IPS-18c (cell line): ENCODE data around the gene TAOK2.

Experiments
- H3K4me3 ChIP-seq: 2 replicates; pipeline ENCODE4 v1.7.0; 2013; ENCODE audit warnings: low read depth, mild to moderate bottlenecking, low read length, moderate library complexity; ENCODE audit not compliant: insufficient read depth
- H3K9me3 ChIP-seq: one replicate; pipeline ENCODE4 v1.6.1; 2013; ENCODE audit warnings: mild to moderate bottlenecking, low read length, moderate library complexity; ENCODE audit not compliant: control insufficient read depth, insufficient read depth

Gene TAOK2

DNA sequence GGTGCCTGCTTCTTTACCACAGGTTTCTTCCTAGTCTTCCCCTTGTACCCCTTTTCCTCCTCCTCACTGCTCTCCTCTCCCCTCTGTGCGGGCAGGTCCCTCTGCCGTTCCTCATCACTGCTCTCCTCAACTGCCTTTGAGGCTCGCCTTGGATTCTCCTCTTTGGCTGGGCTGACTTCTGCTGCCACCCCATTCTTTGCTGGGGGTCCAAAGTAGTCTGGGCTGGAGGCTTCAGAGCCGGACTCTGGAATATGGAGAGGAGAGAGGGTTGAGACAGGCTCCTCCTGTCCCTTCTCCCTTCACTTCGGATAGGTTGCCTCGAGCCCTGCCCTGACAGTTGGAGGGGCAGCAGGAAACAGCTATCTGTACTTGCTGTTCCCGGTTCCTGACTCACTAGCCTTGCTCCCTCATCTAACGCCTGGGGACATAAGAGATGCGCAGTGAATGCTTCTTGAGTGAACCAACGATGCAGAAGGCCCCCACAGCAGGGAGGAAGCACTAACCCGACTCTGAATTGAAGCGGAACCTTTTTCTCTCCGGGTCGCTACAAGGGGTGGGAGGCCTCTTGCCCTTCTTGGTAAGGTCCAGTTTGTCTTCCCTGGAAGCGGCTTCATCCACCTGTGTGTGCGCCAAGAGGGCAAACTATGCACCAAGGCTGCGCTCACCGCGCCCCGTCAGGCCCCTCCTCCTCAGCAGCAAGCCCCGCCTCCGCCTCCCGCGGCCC lies 21.1 kb downstream of the TAOK2 start:
- peak overlapping the region; percentile 99 for H3K4me3 ChIP-seq
- no peaks in the 10 kb centered on the region for H3K9me3 ChIP-seq

- Histone ChIP-seq H3K9me3 (no peaks in the 10 kb centered on the region), H3K4me3 (peak within 1 kb of the TSS; percentile 99)
These were observed 21.7 kb downstream of the TAOK2 start, which contains the start of gene HIRIP3 for GRCh38 chr16:29995324-29995910. TSS of gene HIRIP3 (minus strand) at chr16:29995617. CDS start at chr16:29995605, 12 bp downstream.

- Histone ChIP-seq H3K9me3 (no peaks in the 10 kb centered on the region), H3K4me3 (peak within 1 kb of the TSS; percentile 99)
These were observed 22.5 kb downstream of the TAOK2 start, which contains the start of gene INO80E for GRCh38 chr16:29995911-29996765. TSS of gene INO80E (plus strand) at chr16:29996241. CDS start at chr16:29996311, 70 bp downstream.

DNA sequence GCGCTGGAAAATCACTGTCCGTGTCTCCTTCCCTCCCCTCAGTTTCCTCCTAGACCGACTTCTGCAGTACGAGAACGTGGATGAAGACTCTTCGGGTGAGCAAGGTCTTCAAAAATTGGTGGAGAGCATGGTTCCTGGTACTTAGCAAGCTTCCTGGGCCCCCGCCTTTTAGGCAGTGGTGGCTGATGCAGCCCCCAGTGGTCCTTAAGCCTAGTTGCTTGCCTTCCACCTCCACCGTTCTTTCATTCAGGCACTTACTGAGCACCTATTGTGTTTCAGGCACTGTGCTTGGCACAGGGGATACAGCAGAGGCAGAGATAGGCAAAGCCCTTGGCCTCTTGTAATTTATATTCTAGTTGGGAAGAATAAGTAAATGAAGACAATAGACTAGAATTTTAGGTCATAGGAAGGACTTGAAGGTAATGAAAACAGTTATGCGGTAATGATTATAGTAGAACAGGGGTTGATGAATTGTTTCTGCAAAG lies 23.1 kb downstream of the TAOK2 start:
- Histone ChIP-seq H3K4me3 (peak overlapping the region; percentile 99), H3K9me3 (no peaks in the 10 kb centered on the region)

DNA sequence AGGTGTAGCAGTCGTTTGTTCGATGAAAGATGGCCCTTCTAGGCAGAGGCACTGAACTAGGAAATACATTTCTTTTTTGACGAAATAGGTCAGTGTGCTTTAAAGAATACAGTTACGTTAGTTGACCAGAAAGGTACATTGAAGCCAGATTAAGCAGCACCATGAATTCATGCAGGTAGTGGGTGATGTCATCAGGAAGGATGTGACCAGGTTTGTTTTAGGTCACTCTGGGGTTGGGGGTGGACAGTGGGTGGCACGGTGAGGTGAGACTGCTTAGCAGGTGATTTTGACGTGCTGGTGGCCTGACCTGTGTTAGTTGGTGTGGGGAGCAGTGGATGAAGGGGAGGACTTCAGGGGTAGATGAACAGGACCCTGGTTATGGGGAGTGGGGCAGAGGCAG lies 25.9 kb downstream of the TAOK2 start:
- H3K4me3 ChIP-seq: no peak overlapping the region
- H3K9me3 ChIP-seq: no peaks in the 10 kb centered on the region

GRCh38 chr16:30000735-30001631 lies 27.3 kb downstream of the TAOK2 start:
- Histone ChIP-seq H3K4me3 (no peak overlapping the region; the same call in 1 of the 2 replicates), H3K9me3 (no peaks in the 10 kb centered on the region)

DNA sequence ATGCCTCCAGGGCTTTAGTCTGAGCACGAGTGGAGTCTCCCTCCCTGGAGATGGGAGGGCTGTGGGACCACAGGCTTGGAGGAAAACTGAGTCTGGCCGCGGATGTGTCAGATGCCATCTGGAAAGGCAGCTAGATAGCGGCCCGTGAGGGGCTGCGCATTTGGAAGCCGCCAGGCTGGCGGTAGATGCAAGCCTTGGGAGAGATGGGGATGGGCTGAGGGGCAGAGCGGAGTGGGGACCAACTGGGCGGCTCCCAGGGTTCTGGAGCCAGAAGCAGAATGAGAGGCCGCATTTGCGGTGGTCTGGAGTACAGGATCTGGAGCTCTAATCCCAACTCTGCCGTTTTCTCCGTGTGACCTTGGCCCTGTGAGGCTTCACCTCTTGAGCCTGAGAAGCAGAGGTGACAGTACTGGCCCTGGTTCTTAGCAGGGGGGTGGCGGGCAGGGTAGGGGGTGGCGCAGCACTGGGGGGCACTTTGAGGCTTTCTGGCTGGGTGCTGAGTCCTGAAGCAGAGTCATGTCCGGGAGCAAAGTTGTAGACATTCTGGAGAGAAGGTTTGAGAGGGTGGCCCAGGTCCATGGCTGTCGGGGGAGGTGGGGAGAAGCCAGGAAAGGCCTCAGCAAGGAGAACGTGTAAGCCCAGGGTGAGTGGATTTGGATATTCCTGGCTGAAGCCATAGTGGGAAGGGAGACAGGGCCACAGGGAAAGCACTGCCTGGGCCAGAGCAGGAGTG lies 29.1 kb downstream of the TAOK2 start:
- no peak overlapping the region for H3K4me3 ChIP-seq

GRCh38 chr16:30003670-30004423 lies 30.2 kb downstream of the TAOK2 start:
- Histone ChIP-seq H3K4me3 (no peak overlapping the region), H3K9me3 (no peaks in the 10 kb centered on the region)

More for the DNA sequence above, 29.1 kb downstream of the TAOK2 start:
- no peaks in the 10 kb centered on the region for H3K9me3 ChIP-seq

- H3K4me3 ChIP-seq: no peak overlapping the region
- no peaks in the 10 kb centered on the region for H3K9me3 ChIP-seq
These were observed 30.7 kb downstream of the TAOK2 start for GRCh38 chr16:30004424-30004776.

DNA sequence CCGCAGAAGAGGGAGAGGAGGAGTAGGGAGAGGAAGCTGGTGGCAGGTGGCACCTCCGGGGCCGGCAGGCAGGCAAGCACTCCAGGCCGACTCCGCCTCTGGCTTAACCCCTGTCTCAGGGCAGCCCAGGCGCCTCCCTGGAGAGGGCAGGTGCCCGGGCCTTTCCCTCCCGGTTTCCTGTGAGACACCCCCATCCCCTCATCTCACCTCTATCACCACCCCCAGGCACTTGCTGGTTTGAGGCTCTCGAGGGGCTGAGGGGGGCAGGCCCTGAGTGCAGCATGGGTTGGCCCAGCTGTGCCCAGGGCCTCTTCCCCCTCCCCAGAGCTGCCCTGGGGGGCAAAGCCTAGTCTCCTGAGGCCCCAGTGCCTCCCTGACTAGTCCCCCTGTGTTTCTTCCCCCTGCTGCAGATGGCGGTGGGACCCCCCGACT lies 31.2 kb downstream of the TAOK2 start:
- Histone ChIP-seq H3K4me3 (no peak overlapping the region), H3K9me3 (no peaks in the 10 kb centered on the region)

DNA sequence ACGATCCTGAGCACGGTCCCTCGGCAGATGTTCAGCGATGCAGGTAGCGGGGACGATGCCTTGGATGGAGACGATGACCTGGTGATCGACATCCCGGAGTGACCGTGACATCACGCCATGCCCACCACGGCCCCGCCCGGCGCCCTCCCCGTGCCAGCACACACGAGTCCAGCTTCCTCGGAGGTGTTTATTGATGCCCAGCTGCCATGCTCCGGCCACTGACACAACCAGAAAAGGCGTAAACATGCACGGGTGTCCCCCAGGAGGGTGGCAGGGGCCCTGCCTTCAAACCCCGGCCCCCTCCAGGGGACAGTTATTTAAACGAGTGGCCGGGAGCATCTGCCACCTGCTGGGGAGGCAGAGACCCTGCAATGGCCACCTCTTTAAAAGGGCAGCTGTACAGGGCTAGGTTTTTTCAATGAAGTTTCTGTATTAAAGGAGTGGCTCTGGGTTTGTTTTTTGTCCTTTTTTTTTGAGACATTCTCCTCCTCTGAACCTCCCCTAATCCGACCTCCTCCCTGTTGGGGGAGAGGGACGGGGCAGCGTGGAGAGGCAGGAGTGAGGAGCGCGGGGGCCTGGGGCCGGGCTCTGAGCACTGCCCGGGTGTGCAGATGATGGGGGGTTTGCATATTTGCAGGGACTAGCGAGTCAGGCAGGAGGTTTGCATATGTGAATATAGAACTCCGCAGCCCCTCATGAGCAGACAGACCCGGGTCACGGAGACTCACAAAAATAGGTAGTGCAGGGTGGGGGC lies 31.9 kb downstream of the TAOK2 start:
- Histone ChIP-seq H3K4me3 (no peak overlapping the region), H3K9me3 (no peaks in the 10 kb centered on the region)

GRCh38 chr16:30006095-30006473 lies 32.4 kb downstream of the TAOK2 start:
- no peaks in the 10 kb centered on the region for H3K9me3 ChIP-seq
- H3K4me3 ChIP-seq: no peak overlapping the region

GRCh38 chr16:30006659-30007377 lies 33.1 kb downstream of the TAOK2 start:
- Histone ChIP-seq H3K4me3 (no peak overlapping the region), H3K9me3 (no peaks in the 10 kb centered on the region)

GRCh38 chr16:30007378-30007895 lies 33.8 kb downstream of the TAOK2 start:
- H3K9me3 ChIP-seq: no peaks in the 10 kb centered on the region
- no peak overlapping the region for H3K4me3 ChIP-seq
